Measurements from ENCODE around the gene ECHDC1. TPM values are rescaled to one million over a fixed set of nuclear protein-coding genes. Genes with fewer than 3 reads are reported as not detected.

ECHDC1 gene
- total and polyA plus RNA-seq, 2 of the 8 experiments (the other 6 are each of a cell fraction or from before 2014, with no cell fraction given) = 11.3 to 60.5 TPM

DNA sequence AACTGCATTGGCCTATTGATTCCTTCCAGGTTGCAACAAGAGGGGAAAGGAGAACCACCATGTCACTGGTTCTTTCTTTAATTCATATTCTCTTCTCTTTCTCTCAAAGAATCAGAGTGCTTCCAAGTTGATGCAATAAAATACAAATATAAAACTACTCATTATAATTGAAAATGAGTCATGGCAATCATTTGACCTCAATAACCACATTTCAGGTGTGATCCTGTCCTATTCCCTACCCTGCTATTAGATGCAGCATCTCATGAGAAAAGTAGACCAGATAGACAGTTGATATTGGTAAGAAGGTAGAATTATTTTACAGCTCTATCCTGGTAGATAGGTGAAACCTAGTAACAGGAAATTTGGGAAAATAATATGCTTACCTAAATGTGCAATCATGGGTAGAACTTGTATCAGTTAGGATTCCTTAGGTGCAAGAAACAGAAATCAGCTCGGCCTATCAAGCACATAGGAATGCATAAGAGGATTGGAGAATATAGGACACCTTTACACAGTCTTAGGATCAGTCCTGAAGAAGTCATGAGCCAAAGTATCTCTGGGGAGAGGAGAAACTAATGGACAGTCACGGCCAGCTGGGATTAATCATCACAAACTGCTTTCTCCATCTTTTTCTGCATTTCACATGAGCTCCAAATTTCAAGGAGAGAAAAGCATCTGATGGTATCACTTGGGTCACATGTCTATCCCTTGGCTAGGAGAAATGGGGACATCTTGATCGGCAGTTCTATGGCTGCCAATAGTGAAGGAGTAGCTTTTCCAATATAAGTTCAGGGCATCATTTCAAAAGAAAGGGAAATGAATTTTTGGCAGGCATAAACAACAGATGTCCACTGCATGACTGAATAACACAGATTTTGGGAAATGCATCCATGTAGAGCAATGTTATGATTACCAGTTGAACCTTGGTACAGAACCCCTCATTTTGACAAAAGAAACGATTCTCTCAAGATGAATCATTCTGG, 96.0 kb downstream of the ECHDC1 start:
- H3K23ac ChIP-seq (ENCODE audit: insufficient read length) = no peak overlapping the region
- FAIRE-seq = no peak
- no peak overlapping the region for H3K9ac ChIP-seq (replicated peaks in 1 of 4; ENCODE audit: extremely low read depth in 1 of 4, low read depth in 3 of 4, low read length in 3 of 4)
- WGBS, 2 experiments (ENCODE audit: extremely low coverage in 1 of 2, insufficient coverage in 1 of 2, insufficient read length in 1 of 2, insufficient replicate concordance in 2 of 2, low coverage in 1 of 2, low lambda C conversion rate in 2 of 2, missing lambda C conversion rate in 1 of 2) = 96% methylated on average over 4 of the region's 4 CpGs; no CpG with 5 or more reads in 1 of the 2 experiments
- no peak overlapping the region for H3K27ac ChIP-seq (ENCODE audit: low read depth, low read length)
- ChIA-PET CTCF (ENCODE audit: partially characterized antibody) (interaction anchor here (0.7 to 1.5 kb wide), 3 partner anchors 19 to 484 kb away, joined by 3 to 4 read pairs (median 3); partner anchors contain the start of gene RNF146), POLR2A (ENCODE audit: partially characterized antibody) (no interaction called here)
- no peak overlapping the region for H3K14ac ChIP-seq (ENCODE audit: insufficient read length)
- H2AFZ ChIP-seq (ENCODE audit: low read length) = no peak overlapping the region
- no peak overlapping the region for H3K4me2 ChIP-seq (ENCODE audit: insufficient read depth in 1 of 2, low read depth in 2 of 2, low read length in 2 of 2)
- no peak overlapping the region for H2BK12ac ChIP-seq (ENCODE audit: low read depth, low read length)
- H3K18ac ChIP-seq (ENCODE audit: extremely low read depth, low read length) = no peak overlapping the region
- H2BK5ac ChIP-seq (ENCODE audit: low read depth, low read length) = no peak overlapping the region
- H3K23me2 ChIP-seq (ENCODE audit: low read depth, low read length) = no peaks in the 10 kb centered on the region
- no peaks in the 10 kb centered on the region for H3K9me3 ChIP-seq (ENCODE audit: insufficient read depth in 2 of 2, low read depth in 1 of 2, low read length in 1 of 2)
- H3K4me3 ChIP-seq (ENCODE audit: extremely low read depth in 1 of 4, insufficient read depth in 2 of 4, low read depth in 3 of 4, low read length in 4 of 4) = no peak overlapping the region
- no peak overlapping the region for H2BK20ac ChIP-seq (ENCODE audit: low read length)
- DNase-seq (ENCODE audit: low read depth in 1 of 2, low spot score in 2 of 2) = no peak
- H2BK120ac ChIP-seq (replicated peaks; ENCODE audit: low read depth, low read length) = no peak overlapping the region
- H4K91ac ChIP-seq (replicated peaks; ENCODE audit: insufficient read length, low read length) = no peak overlapping the region
- no peaks in the 10 kb centered on the region for H3K4me1 ChIP-seq (replicated peaks in 1 of 4; ENCODE audit: control insufficient read depth in 3 of 4, insufficient read depth in 4 of 4, low read length in 3 of 4)
- no peaks in the 10 kb centered on the region for H3K79me2 ChIP-seq (ENCODE audit: control insufficient read depth in 1 of 2, insufficient read depth in 2 of 2, low read length in 2 of 2)
- no peak overlapping the region for H4K8ac ChIP-seq (ENCODE audit: extremely low read depth, insufficient read depth, low read length)
- H3K79me1 ChIP-seq (ENCODE audit: low read depth, low read length) = no peaks in the 10 kb centered on the region
- no peaks in the 10 kb centered on the region for H3K36me3 ChIP-seq (ENCODE audit: control insufficient read depth in 2 of 4, insufficient read depth in 4 of 4, low read length in 3 of 4)
- H3K4ac ChIP-seq (replicated peaks; ENCODE audit: insufficient read length, low read depth, low read length) = no peak overlapping the region
- TF ChIP-seq JUN (IDR thresholded peaks at IDR 0.05; ENCODE audit: low read depth, low read length) (no peak), HDAC6 (IDR thresholded peaks at IDR 0.05; ENCODE audit: low read depth, low read length) (no peak), CREB1 (IDR thresholded peaks at IDR 0.05) (no peak), NANOG (IDR thresholded peaks at IDR 0.05; ENCODE audit: insufficient read depth, low read depth, low read length, poor library complexity, severe bottlenecking) (no peak)
- TF ChIP-seq, protein P1, sequence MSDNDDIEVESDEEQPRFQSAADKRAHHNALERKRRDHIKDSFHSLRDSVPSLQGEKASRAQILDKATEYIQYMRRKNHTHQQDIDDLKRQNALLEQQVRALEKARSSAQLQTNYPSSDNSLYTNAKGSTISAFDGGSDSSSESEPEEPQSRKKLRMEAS (IDR thresholded peaks at IDR 0.05) = no peak
- no peaks in the 10 kb centered on the region for H3K27me3 ChIP-seq (replicated peaks in 1 of 4; ENCODE audit: control insufficient read depth in 3 of 4, extremely low read depth in 1 of 4, insufficient read depth in 3 of 4, low read length in 3 of 4)
- no peaks in the 10 kb centered on the region for H4K20me1 ChIP-seq (replicated peaks in 1 of 2; ENCODE audit: control insufficient read depth in 1 of 2, insufficient read depth in 2 of 2, low read length in 2 of 2)
- no peak overlapping the region for H2AK5ac ChIP-seq (ENCODE audit: low read depth, low read length)
- H4K5ac ChIP-seq (ENCODE audit: insufficient read length, low read depth, low read length) = no peak overlapping the region
- H2BK15ac ChIP-seq (ENCODE audit: low read length) = no peak overlapping the region
- H3K56ac ChIP-seq (replicated peaks; ENCODE audit: insufficient read length, low read depth, low read length) = no peak overlapping the region
